ENCODE data around the gene NSRP1.
"Not testable (repeated sequence)": the region's sequence is repeated elsewhere in the genome, so short reads cannot be mapped to it uniquely, and the experiment has no call there.

NSRP1 gene

DNA sequence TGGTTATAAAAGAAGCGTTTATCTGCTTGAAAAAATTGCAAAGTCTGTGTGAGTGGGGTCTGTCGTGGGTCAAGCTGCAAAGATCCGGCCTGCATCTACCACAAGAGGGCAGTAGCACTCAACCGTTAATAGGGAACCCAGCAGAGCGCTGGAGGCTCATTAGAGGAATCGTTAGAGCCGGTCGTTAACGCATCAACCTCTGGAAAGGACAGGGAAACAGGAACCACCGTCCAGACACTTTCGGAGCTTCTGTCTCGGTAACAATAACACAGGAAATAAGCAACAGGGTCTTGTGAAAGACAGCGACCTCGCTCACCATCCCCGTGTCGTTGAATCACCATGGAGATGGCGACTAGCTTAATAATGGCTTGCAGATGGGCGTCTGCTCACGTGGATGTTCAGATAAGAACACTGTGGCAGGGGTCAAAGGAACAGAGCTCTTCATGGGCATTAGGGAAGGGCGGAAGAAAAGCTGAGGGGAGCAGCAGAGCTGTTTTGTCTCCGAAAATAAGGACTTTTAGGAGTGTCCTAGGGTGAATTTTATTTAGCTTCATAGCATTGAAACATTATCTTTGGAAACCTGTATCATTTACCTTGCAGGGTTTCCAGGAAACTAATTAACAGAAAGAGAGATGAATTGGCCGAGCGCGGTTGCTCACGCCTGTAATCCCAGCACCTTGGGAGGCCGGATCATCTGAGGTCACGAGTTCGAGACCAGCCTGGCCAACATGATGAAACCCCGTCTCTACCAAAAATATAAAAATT is 11.9 kb upstream of the NSRP1 start:
- DNase-seq (ENCODE audit: low spot score in 2 of 2) (peak; percentile 54 to 82), ATAC-seq (peak; percentile 92)
- Mint-ChIP-seq H3K36me3 (no peaks in the 10 kb centered on the region), H3K9me3 (no peaks in the 10 kb centered on the region), H3K27ac (no peak overlapping the region), H3K4me1 (peaks cover 7% of the 10 kb centered on the region), H3K4me3 (peak overlapping the region; percentile 67)

DNA sequence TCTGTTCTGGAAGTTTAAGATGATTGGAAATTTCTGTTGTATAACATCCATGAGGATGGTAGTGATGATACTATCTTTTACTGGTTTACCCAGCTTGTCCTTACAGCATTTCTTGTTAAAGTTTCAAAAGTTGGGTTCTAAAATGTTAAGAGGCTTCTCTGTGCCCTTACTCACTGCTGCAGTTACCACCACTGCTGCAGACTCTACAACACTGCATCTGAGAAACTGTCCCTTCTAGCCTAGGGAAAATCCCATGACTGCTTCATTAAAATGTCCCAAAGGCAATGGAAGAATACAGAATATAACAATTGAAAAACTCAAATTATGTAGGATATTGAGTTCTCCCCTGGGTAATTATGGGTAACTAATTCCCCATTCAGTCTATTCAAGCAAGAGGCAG is 3.8 kb upstream of the NSRP1 start:
- Mint-ChIP-seq H3K4me1 (peaks cover 18% of the 10 kb centered on the region), H3K36me3 (peaks cover 15% of the 10 kb centered on the region), H3K9me3 (no peaks in the 10 kb centered on the region), H3K27ac (peak overlapping the region; percentile 21), H3K4me3 (no peak overlapping the region)
- ATAC-seq (peak; percentile 33), DNase-seq (ENCODE audit: low spot score in 2 of 2) (no peak)

DNA sequence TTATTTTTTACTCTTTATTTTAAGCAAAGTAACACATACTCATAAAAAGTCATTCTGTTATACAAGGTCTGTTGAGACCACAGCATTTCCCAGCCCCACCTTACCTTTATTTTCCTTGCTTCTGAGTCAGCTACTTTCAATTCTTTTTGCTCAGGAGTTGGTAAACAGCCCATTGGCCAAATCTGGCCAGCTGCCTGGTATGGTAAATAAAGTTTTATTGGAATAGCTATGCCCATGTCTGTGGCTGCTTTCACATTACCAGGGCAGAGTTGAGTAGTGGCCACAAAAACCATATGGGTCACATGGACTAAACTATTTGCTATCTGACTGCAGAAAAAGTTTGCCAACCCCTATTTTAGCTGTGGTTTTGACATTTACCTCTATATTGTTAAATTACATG is 3.4 kb upstream of the NSRP1 start:
- DNase-seq (ENCODE audit: low spot score in 2 of 2) = peak in 1 of 2 donors; percentile 63
- Mint-ChIP-seq H3K36me3 (peaks cover 20% of the 10 kb centered on the region), H3K4me1 (peaks cover 22% of the 10 kb centered on the region), H3K4me3 (no peak overlapping the region), H3K9me3 (no peaks in the 10 kb centered on the region), H3K27ac (peak overlapping the region; percentile 21)
- ATAC-seq = peak; percentile 72

DNA sequence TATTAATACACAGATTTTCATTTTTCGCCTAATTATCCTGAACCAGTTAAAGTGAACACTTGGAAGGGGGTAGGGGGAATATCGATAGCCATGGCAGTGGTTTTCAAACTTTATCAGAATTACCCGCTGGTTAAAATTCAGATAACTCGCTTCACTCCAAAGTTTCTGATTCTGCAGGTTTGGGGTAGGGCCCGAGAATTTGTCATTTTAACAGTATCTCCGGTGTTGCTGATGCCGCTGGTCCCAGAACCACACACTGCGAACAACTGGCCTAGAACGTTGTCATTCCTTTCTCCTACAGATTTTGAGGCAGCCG is 313 bp upstream of the NSRP1 start:
- ATAC-seq (no peak), DNase-seq (ENCODE audit: low spot score in 2 of 2) (no peak)
- Mint-ChIP-seq H3K4me1 (peaks cover 45% of the 10 kb centered on the region), H3K4me3 (peak overlapping the region; percentile 96), H3K36me3 (peaks cover 51% of the 10 kb centered on the region), H3K9me3 (no peaks in the 10 kb centered on the region), H3K27ac (peak overlapping the region; percentile 100)

DNA sequence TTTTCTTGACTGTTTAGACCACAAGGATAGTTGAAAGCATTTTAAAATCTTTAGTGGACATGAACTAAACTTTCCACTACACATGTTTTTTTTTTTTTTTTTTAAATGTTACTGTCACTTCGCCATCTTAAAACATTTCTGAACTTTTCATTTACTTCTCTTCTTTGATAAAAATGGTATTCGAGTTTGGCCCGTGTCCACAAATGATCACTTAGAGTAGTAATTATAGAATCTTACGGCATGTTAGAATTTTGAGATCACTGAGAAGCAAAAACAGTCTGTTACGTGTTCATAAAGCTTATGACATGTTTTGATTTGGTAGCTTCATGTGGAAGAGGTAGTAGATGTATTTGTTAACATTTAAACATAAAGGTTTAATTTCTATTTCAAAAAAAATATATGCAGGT is 1.1 kb downstream of the NSRP1 start:
- no peak for DNase-seq (ENCODE audit: low spot score in 2 of 2)
- Mint-ChIP-seq H3K9me3 (no peaks in the 10 kb centered on the region), H3K4me3 (peak overlapping the region; percentile 96), H3K27ac (peak overlapping the region; percentile 100), H3K36me3 (peaks cover 64% of the 10 kb centered on the region), H3K4me1 (peaks cover 47% of the 10 kb centered on the region)
- ATAC-seq = no peak

GRCh38 chr17:30118635-30119034 is 2.0 kb downstream of the NSRP1 start:
- not testable (repeated sequence) for H3K9me3 Mint-ChIP-seq; H3K27ac Mint-ChIP-seq; DNase-seq (ENCODE audit: low spot score in 2 of 2); ATAC-seq
- H3K4me3 Mint-ChIP-seq = peak overlapping the region; percentile 96
- H3K36me3 Mint-ChIP-seq = peaks cover 72% of the 10 kb centered on the region
- H3K4me1 Mint-ChIP-seq = peaks cover 39% of the 10 kb centered on the region

DNA sequence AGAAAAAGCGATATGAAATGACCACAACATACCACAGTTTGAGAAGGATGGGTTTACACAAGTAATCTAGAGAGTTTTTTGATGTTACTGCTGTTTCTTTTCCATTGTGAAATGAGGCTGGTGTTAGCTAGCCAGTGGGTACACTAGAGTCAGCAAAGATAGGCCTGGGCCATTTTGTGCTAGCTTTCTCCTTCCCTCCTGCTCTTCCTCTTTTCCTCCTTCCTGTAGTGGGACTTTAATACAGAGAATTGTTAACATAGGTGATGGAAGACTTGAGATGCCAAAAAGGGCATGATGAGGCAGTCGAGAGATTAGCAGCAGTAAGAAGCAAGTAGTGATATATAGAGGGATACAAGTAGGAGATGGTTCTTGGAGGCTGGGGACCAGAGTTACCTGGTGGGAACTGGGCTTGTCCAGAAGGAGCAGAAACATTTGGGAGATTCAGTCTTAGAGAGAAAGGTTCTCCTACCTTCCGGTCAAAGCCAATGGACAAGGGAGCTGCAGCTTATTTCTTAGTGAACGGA is 7.7 kb downstream of the NSRP1 start:
- ATAC-seq = no peak
- no peaks in the 10 kb centered on the region for H3K9me3 Mint-ChIP-seq
- H3K27ac Mint-ChIP-seq = peak overlapping the region; percentile 18
- no peak overlapping the region for H3K4me3 Mint-ChIP-seq
- H3K4me1 Mint-ChIP-seq = peaks cover 41% of the 10 kb centered on the region
- peaks cover 92% of the 10 kb centered on the region for H3K36me3 Mint-ChIP-seq
- DNase-seq (ENCODE audit: low spot score in 2 of 2) = no peak

- DNase-seq (ENCODE audit: low spot score in 2 of 2) (no peak), ATAC-seq (no peak)
- Mint-ChIP-seq H3K9me3 (no peaks in the 10 kb centered on the region), H3K27ac (no peak overlapping the region), H3K4me3 (no peak overlapping the region), H3K36me3 (peaks cover 99% of the 10 kb centered on the region), H3K4me1 (peaks cover 7% of the 10 kb centered on the region)
These were observed 13.5 kb downstream of the NSRP1 start for GRCh38 chr17:30130121-30130520.

DNA sequence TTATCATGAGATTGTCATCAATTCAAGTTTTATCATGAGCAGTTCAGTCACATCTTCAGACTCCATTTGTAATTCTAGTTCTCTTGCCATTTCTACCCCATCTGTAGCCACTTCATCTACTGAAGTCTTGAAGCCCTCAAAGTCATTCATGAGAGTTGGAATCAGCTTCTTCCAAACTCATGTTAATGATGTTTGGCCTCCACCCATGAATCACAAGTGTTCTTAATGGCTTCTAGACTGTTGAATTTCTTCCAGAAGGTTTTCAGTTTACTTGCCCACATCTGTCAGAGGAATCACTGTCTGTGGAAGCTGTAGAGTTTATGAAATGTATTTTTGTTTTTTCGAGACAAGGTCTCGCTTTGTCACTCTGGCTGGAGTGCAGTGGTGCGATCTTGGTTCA is 16.0 kb downstream of the NSRP1 start:
- Mint-ChIP-seq H3K9me3 (no peaks in the 10 kb centered on the region), H3K4me1 (no peaks in the 10 kb centered on the region), H3K36me3 (peaks cover 84% of the 10 kb centered on the region), H3K4me3 (no peak overlapping the region), H3K27ac (no peak overlapping the region)
- DNase-seq (ENCODE audit: low spot score in 2 of 2) (no peak), ATAC-seq (no peak)

DNA sequence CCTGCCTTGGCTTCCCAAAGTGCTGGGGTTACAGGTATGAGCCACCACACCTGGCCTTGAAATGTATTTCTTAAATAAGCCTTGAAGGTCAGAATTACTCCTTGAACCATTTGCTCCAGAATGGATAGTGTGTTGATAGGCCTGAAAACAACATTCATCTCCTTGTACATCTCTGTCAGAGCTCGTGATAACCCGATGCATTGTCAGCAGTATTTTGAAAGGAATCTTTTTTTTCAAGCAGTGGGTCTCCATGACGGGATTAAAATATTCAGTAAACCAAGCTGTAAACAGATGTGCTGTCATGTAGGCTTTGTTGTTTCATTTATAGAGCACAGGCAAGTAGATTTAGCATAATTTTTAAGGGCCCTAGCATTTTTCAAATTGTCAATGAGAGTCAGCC is 16.6 kb downstream of the NSRP1 start:
- H3K4me1 Mint-ChIP-seq = peaks cover 5% of the 10 kb centered on the region
- no peaks in the 10 kb centered on the region for H3K9me3 Mint-ChIP-seq
- DNase-seq (ENCODE audit: low spot score in 2 of 2) = no peak
- peaks cover 78% of the 10 kb centered on the region for H3K36me3 Mint-ChIP-seq
- ATAC-seq = no peak
- no peak overlapping the region for H3K27ac Mint-ChIP-seq
- H3K4me3 Mint-ChIP-seq = no peak overlapping the region

DNA sequence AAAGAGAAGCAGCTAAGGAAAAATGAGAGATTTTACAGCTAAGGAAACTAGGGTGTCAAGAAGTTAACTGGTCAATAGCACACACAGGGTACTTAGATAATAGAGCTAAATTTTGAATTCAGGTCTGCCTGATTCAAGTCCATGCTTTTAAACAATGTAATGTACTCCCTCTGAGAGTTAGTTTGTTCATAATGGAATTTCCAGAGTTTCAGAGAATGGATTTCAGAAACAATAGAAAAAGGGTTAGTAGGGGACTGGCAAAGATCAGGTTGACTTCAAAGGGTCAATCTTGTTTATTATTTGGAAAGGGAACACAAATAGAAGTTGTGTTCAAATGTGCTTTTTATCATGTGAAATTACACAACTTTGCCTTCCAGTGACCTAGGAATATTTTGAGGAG is 17.9 kb downstream of the NSRP1 start:
- peaks cover 70% of the 10 kb centered on the region for H3K36me3 Mint-ChIP-seq
- ATAC-seq (no peak), DNase-seq (ENCODE audit: low spot score in 2 of 2) (no peak)
- peaks cover 6% of the 10 kb centered on the region for H3K4me1 Mint-ChIP-seq
- H3K27ac Mint-ChIP-seq = no peak overlapping the region
- H3K4me3 Mint-ChIP-seq = no peak overlapping the region
- H3K9me3 Mint-ChIP-seq = no peaks in the 10 kb centered on the region

- no peak for DNase-seq (ENCODE audit: low spot score in 2 of 2)
- ATAC-seq = no peak
- H3K4me1 Mint-ChIP-seq = peaks cover 6% of the 10 kb centered on the region
- H3K4me3 Mint-ChIP-seq = no peak overlapping the region
- no peak overlapping the region for H3K27ac Mint-ChIP-seq
- H3K9me3 Mint-ChIP-seq = no peaks in the 10 kb centered on the region
- peaks cover 48% of the 10 kb centered on the region for H3K36me3 Mint-ChIP-seq
These were observed 20.5 kb downstream of the NSRP1 start for GRCh38 chr17:30137158-30137557.

DNA sequence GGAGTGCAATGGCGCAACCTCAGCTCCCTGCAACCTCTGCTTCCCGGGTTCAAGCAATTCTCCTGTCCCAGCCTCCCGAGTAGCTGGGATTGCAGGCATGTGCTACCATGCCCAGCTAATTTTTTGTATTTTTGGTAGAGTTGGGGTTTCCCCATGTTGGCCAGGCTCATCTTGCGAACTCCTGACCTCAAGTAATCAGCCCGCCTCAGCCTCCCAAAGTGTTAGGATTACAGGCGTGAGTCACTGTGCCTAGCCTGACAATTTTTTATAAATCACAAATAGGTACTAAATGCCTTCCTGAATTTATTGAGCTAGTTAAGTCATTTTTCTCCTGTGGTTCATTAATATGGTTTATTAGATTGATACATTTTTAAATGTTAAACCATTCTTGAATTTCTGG is 31.2 kb downstream of the NSRP1 start:
- H3K27ac Mint-ChIP-seq = peak overlapping the region; percentile 19
- DNase-seq (ENCODE audit: low spot score in 2 of 2); H3K4me3 Mint-ChIP-seq; H3K9me3 Mint-ChIP-seq: not testable (repeated sequence)
- peak; percentile 45 for ATAC-seq
- H3K36me3 Mint-ChIP-seq = peaks cover 37% of the 10 kb centered on the region
- H3K4me1 Mint-ChIP-seq = peaks cover 12% of the 10 kb centered on the region

DNA sequence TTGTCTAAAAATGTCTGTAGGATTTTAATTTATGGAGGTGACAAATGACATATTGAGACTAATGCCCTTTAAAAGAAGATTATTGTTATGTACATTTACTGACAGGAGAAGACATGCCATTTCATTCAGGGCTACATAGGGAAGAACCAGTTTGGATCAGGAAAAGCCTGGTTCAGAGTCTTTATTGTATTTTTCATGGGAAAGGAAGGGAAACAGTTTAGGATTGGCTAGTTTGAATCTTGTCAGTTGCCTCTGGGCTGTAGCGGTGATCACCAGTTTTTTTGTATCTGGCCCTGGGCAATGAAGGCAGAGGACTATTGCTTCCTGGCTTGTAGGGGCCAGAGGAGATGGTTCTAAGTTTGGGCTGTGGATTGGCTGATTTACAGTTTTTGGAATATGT is 31.8 kb downstream of the NSRP1 start:
- H3K4me1 Mint-ChIP-seq = peaks cover 15% of the 10 kb centered on the region
- no peak overlapping the region for H3K4me3 Mint-ChIP-seq
- peaks cover 42% of the 10 kb centered on the region for H3K36me3 Mint-ChIP-seq
- DNase-seq (ENCODE audit: low spot score in 2 of 2) (no peak), ATAC-seq (no peak)
- peak overlapping the region; percentile 19 for H3K27ac Mint-ChIP-seq
- H3K9me3 Mint-ChIP-seq = no peaks in the 10 kb centered on the region

DNA sequence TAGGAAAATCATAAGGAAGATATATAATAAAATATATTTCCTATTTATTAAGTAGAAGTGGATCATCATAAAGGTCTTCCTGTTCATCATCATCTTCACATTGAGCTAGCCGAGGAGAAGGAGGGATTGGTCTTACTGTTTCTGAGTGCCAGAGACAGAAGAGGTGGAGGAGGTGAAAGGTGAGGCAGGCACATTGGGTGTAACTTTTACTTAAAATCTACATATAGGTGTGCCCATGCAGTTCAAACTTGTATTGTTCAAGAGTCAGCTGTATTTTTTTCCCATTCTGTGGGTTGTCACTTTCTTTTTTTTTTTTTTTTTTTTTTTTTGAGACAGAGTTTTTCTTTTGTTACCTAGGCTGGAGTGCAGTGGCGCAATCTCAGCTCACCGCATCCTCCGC is 34.9 kb downstream of the NSRP1 start:
- H3K36me3 Mint-ChIP-seq = peaks cover 55% of the 10 kb centered on the region
- peaks cover 23% of the 10 kb centered on the region for H3K4me1 Mint-ChIP-seq
- H3K27ac Mint-ChIP-seq = no peak overlapping the region
- DNase-seq (ENCODE audit: low spot score in 2 of 2) (no peak), ATAC-seq (no peak)
- no peak overlapping the region for H3K4me3 Mint-ChIP-seq
- no peaks in the 10 kb centered on the region for H3K9me3 Mint-ChIP-seq

GRCh38 chr17:30153463-30153862 is 36.8 kb downstream of the NSRP1 start:
- ATAC-seq = no peak
- Mint-ChIP-seq H3K36me3 (peaks cover 74% of the 10 kb centered on the region), H3K9me3 (no peaks in the 10 kb centered on the region), H3K4me1 (peaks cover 24% of the 10 kb centered on the region), H3K27ac (peak overlapping the region; percentile 6), H3K4me3 (no peak overlapping the region)
- no peak for DNase-seq (ENCODE audit: low spot score in 2 of 2)
